Measurements from ENCODE around the gene HSDL2.
A peak's percentile ranks its signal among the peaks of the same experiment; 100 is the strongest.
"Not testable (repeated sequence)": the region's sequence is repeated elsewhere in the genome, so short reads cannot be mapped to it uniquely, and the experiment has no call there.

Gene HSDL2

GRCh38 chr9:112396872-112397271, 17.0 kb downstream of the HSDL2 start:
- DNase-seq (ENCODE audit: low spot score), result no peak

DNA sequence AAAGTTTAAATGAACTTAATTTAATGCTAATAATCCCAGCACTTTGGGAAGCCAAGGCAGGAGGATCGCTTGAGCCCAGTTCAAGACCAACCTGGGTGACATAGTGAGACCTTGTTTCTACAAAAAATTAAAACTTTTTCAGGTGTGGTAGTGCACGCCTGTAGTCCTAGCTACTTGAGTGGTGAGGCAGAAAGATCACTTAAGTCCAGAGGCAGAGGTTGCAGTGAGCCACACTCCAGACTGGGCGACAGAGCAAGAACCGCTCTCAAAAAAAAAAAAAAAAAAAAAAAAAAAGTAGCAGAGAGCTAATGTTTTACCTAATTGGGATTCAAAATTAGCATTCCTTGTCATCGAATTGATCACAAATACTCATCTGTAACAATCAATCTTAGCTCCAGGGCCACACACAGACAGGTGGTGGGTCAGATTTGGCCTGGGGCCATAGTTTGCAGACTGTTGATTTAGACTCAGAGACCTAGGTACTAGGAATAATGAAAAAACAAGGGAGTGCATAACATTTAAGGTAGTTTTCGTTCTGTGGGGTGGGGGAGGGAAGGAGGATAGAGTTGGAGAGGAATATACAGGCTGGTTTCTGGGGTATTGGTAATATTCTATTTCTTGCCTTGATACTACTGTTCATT, 21.4 kb downstream of the HSDL2 start:
- no peak for DNase-seq (ENCODE audit: low spot score)

DNA sequence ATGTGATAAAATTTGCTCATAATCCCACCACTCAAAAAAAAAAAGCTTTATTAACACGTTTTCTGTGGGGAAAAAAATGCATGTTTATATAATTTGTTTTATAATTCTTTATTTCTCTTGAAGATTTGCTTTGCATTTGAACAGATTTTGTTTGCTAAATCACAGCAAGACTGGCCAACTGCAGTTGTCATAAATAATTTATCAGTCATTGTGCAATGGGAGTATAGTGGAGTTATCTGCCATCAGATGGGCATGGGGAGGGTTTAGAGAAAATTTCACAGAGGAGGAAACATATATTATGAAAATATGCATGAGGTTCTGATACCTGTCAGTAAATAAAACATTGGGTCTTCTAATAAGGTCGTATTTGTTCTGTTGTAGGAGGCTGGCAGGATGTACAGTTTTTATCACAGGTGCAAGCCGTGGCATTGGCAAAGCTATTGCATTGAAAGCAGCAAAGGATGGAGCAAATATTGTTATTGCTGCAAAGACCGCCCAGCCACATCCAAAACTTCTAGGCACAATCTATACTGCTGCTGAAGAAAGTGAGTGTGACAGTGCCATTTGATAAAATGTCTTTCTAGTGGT, 23.8 kb downstream of the HSDL2 start:
- no peak for DNase-seq (ENCODE audit: low spot score)

DNA sequence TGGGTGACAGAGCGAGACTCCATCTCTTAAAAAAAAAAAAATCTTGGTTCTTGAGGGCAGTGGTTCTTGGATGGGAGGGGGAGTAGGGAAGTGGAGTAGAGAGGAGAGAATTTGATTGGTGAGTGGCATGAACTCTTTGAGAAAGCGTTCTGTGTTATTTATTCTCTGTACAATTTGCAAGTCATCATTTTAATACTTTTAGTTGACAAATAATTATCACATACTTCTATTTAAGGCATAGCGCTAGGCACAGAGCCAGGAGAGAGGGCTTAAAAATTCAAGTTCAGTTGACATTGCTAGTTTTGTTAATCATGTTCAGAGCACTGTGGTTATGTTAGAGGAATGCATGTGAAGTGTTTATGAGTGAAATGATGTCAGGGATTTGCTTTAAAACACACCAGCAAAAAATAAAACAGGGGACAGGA, 24.6 kb downstream of the HSDL2 start:
- DNase-seq (ENCODE audit: low spot score), result no peak

GRCh38 chr9:112408275-112408674, 28.4 kb downstream of the HSDL2 start:
- DNase-seq (ENCODE audit: low spot score), result no peak

- DNase-seq (ENCODE audit: low spot score), result no peak
Observed at GRCh38 chr9:112408819-112409218, 28.9 kb downstream of the HSDL2 start.

DNA sequence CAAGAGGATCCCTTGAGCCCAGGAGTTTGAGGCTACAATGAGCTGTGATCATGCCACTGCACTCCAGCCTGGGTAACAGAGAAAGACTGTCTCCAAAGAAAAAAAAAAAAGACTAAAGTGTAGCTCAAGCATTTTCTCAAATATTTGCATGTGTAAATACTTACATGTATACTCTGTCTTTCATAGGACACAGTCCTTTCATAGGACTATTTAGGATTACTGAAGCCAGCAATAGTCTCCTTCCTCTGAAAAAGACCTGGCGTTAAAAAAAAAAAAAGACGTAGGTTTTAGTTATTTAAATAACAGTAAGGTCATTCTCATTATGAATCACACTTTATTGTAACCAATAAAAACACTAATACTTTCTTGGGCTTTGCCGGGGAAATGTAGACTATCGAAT, 29.9 kb downstream of the HSDL2 start:
- DNase-seq (ENCODE audit: low spot score), result no peak

DNA sequence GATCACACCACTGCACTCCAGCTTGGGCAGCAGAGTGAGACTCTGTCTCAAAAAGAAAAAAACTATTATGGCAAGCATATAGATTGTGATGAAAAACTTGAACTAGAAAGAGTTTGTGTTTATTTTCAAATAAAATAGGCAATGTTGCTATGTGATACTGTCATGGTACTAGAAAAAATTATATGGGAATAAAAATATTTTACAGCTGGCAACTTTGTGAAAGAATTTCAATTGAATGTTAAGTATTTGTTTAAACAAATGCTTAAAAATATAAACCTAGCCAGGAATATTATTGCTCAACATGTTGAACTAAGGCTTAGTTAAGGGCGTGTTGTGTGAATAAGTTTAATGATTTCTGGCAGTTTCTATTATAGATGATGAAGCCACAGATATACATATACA, 31.7 kb downstream of the HSDL2 start:
- DNase-seq (ENCODE audit: low spot score), result no peak

- DNase-seq (ENCODE audit: low spot score), result not testable (repeated sequence)
Observed at GRCh38 chr9:112413728-112414127, 33.8 kb downstream of the HSDL2 start.

DNA sequence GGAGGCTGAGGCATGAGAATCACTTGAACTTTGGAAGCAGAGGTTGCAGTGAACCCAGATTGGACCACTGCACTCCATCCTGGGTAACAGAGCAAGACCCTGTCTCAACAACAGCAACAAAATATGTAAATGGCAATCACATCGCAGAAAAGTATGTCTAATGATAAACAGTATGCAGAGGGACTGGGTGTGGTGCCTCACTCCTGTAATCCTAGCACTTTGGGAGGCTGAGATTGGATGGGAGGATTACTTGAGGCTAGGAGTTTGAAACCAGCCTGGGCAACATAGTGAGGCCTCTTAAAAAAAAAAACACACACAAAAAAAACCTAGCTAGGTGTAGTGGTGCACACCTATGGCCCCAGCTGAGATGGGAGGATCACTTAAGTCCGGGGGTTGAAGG, 40.3 kb downstream of the HSDL2 start:
- no peak for DNase-seq (ENCODE audit: low spot score)

DNA sequence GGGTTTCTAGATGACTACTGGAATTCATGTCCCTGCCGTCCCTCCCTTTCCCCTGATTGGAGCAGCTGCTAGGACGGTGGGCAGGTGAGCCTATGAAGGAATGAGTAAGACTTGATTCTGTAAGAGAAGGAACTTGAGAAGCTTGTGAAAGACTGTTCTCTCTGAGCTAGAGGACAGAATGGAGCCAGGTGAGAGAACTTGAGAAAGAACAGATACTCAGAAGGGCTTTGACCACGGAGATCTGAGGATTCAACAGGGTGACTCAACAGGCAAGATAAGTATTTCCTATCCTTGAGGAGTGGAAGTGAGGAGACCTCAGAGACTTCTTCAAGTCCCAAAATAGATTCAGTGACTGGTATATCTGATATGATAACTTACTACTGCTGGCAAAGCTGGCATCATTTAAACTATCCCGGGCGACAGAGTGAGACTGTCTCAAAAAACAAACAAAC, 41.9 kb downstream of the HSDL2 start:
- DNase-seq (ENCODE audit: low spot score), result no peak

DNA sequence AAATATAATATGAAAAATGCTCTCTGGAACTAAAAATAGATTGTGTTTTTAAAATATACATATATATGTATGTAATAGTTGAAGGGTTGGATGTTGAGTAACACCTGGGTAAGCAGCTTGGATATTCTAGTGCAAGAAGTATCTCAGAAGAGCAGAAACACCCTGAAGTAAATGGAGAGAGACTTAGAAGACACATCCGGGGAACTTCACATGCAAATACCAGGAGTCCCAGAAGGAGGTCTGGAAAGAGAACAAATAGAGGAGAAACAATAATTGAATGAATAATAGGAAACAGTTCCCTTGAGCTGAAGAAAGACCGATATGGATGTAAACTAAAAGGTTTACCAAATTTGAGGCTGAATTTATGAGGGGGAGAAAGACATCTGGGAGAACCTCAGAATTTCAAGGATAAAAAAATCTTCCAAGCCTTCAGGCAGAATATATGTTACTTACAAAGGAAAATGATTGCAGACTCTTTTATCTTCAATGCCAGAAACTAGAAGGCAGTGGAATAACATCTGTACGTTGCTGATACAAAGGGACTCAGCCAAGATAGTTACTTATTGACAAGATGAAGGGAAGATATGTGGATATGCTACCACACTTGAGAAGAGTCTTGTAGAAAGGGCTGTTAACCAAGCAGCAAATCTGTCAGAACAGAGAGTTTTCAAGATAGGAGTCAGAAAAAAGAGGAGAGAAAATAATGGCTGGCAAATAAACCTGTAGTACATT, 42.7 kb downstream of the HSDL2 start:
- no peak for DNase-seq (ENCODE audit: low spot score)

- no peak for DNase-seq (ENCODE audit: low spot score)
Observed at GRCh38 chr9:112430006-112430522, 50.2 kb downstream of the HSDL2 start.

GRCh38 chr9:112433499-112434392, 53.8 kb downstream of the HSDL2 start:
- no peak for DNase-seq (ENCODE audit: low spot score)

DNA sequence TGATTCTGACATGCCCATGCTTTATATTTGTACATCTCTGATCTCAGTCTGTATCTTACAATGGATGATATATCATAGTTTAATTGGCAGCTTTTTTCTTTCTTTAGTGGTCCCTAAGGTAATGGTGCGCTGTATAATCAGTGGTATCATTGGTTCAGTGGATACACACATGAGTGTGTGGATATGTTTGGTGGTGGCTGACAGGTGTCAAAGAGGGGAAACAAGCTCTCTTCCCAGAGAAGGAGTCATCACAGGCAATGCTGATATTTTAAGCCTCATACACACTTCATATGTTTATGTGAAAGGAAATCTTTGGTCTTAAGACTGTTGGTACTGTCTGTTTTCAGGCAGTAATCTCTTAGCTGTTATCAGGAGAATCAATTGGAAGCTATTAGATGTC, 54.6 kb downstream of the HSDL2 start:
- DNase-seq (ENCODE audit: low spot score), result no peak

DNA sequence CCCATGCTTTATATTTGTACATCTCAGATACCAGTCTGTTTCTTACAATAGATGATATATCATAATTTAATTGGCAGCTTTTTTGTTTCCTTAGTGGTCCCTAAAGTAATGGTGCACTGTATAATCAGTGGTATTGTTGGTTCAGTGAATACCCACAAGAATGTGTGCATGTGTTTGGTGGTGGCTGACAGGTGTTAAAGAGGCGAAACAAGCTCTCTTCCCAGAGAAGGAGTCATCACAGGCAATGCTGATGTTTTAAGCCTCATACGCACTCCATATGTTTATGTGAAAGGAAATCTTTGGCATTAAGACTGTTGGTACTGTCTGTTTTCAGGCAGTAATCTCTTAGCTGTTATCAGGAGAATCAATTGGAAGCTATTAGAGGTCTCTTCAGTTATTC, 57.5 kb downstream of the HSDL2 start:
- DNase-seq (ENCODE audit: low spot score), result no peak

DNA sequence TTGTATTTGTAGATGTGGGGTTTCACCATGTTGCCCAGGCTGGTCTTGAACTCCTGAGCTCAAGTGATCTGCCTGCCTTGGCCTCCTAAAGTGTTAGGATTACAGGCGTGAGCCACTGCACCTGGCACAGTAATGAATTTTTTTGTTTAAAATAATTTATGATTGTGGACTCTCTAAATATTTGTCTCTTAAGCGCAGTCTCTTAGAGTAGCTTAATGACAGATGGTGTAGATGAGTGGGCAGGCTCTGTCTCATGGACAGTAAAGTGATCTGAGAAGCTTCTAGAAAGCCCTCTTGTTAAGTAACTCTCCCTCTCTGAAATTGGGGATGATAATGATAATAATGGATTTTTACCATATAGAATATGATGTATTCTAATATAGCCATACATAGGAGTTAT, 59.3 kb downstream of the HSDL2 start:
- no peak for DNase-seq (ENCODE audit: low spot score)

- no peak for DNase-seq (ENCODE audit: low spot score)
Observed at GRCh38 chr9:112439825-112440224, 59.9 kb downstream of the HSDL2 start.

GRCh38 chr9:112443200-112443599, 63.3 kb downstream of the HSDL2 start:
- DNase-seq (ENCODE audit: low spot score), result peak; percentile 14

- DNase-seq (ENCODE audit: low spot score), result no peak
Observed at GRCh38 chr9:112443636-112444035, 63.7 kb downstream of the HSDL2 start.

DNA sequence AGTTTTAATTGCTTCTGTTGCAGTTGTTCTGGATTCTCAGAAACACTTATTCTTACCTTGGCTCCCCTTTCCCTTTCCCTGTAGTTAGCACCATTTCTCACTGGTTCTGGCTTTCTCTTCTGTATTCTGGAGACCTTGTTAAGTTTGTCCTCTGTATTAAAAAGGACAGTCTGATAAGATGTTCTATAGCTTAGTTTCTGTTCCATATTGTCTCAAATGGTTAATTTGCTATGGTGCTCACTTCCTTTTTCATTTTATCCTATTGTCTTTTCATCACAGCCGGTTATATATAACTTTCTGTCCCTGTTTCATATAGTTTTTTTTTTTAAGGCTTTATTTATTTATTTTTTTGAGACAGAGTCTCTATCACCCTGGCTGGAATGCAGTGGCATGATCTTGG, 65.3 kb downstream of the HSDL2 start:
- DNase-seq (ENCODE audit: low spot score), result no peak

- DNase-seq (ENCODE audit: low spot score), result no peak
Observed at GRCh38 chr9:112446080-112446479, 66.2 kb downstream of the HSDL2 start.
